BLaER1 treated with 17β-estradiol and CSF1 and Interleukin-3, amounts not matched to agents 10 nM and 100 nM (cell line): ENCODE data around the gene WDR37.
A peak's percentile ranks its signal among the peaks of the same experiment; 100 is the strongest.

Source experiments
- H3K27ac ChIP-seq, 11 experiments: shearing (Covaris generic); formaldehyde crosslinking; 2 replicates each; pipeline ENCODE4 v1.8.1; 2022
- H3K27me3 ChIP-seq, 11 experiments: shearing (Covaris generic); formaldehyde crosslinking; 2 replicates each; pipeline ENCODE4 v1.8.1; 2022
- H3K36me3 ChIP-seq, 11 experiments: shearing (Covaris generic); formaldehyde crosslinking; 2 replicates each; pipeline ENCODE4 v1.8.1; 2022
- H3K4me1 ChIP-seq, 10 experiments: shearing (Covaris generic); formaldehyde crosslinking; 2 replicates each; pipeline ENCODE4 v1.8.1; 2022
- H3K4me2 ChIP-seq, 11 experiments: shearing (Covaris generic); formaldehyde crosslinking; 2 replicates each; pipeline ENCODE4 v1.8.1; 2022
- H3K4me3 ChIP-seq, 10 experiments: shearing (Covaris generic); formaldehyde crosslinking; 2 replicates each; pipeline ENCODE4 v1.8.1; 2022
- H3K9ac ChIP-seq, 11 experiments: shearing (Covaris generic); formaldehyde crosslinking; 2 replicates each; pipeline ENCODE4 v1.8.1; 2022
- H3K9me3 ChIP-seq, 11 experiments: shearing (Covaris generic); formaldehyde crosslinking; replicated peaks in 1 of 11; 2 replicates each; pipeline ENCODE4 v1.8.1; 2022
- H4K20me1 ChIP-seq, 11 experiments: shearing (Covaris generic); formaldehyde crosslinking; 2 replicates each; pipeline ENCODE4 v1.8.1; 2022
- Cebpa-rat ChIP-seq, 11 experiments: shearing (Covaris generic); IDR thresholded peaks; 2 replicates each; pipeline ENCODE4 v1.8.1; 2022

WDR37 gene

DNA sequence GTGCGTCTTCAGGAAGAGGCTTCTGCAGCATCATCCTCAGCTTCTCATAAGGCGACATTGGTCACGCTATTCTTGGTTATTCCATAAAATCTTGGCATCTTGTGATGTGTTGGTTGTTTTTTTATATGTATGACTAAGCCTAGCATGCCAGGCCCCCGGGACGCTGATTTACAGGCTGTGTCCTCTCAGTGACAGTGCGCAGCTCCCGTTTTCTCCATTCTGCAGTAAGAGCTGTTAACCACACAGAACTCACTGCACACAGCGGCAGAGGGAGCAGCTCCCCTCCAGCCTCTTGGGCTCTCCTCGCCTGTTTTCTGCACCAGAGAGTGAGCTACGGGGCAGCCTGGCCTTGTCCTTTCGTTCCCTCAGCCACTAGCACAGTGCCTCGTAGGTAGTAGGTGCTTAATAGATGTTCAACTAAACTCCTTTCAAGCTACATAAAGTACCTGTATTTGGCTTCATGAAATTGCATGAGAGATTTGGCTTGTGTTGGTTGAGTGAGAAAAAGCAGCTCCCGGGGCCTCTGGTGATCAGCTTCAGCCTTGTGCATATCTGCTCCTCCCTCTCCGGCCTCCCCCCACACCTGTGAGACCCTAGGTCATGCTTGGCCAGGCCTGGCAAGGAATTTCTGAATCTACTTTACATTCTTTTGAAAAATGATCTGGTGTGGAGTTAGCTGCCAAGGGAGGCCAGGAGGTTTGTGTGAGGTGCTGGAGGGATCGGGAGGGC lies 116.2 kb downstream of the WDR37 start:
- H3K27ac ChIP-seq, result no peak overlapping the region
- H3K4me2 ChIP-seq, result peak overlapping the region in 8 of 11 experiments; percentile 0 to 82 (median 62); a peak in 13 of 22 replicates
- no peak overlapping the region for H3K4me3 ChIP-seq
- no peak overlapping the region for H3K9ac ChIP-seq
- no peaks in the 10 kb centered on the region for H3K9me3 ChIP-seq
- H4K20me1 ChIP-seq, result no peaks in the 10 kb centered on the region
- H3K4me1 ChIP-seq, result peaks cover 9 to 53% (median 40%) of the 10 kb centered on the region in 10 experiments; a peak in 19 of 20 replicates
- TF ChIP-seq Cebpa-rat (IDR thresholded peaks at IDR 0.05), result no peak
- no peaks in the 10 kb centered on the region for H3K27me3 ChIP-seq
- no peaks in the 10 kb centered on the region for H3K36me3 ChIP-seq

DNA sequence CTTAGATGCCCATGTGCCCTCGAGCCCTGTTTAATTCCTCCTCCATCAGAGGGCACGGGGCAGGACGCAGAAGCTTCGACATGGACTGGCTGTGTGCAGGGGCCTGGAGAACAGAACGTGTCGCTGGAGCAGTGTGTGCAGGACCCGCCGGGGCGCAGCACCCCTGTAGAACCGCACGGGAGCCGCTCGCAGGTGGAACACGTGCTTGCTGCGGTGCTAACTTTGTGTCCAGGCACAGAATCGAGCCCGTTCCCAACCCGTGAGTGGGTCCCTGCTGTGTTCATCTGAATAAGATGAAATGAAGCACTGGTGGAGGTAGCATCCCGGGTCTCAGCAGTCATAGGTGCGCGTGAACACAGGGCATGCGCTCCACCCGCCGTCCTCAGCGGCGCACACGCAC lies 116.9 kb downstream of the WDR37 start:
- H3K4me3 ChIP-seq, result no peak overlapping the region
- H3K9ac ChIP-seq, result no peak overlapping the region
- no peaks in the 10 kb centered on the region for H3K9me3 ChIP-seq
- no peak overlapping the region for H3K27ac ChIP-seq
- H3K4me1 ChIP-seq, result peaks cover 9 to 53% (median 40%) of the 10 kb centered on the region in 10 experiments; a peak in 19 of 20 replicates
- TF ChIP-seq Cebpa-rat (IDR thresholded peaks at IDR 0.05), result no peak
- peak overlapping the region in 8 of 11 experiments; percentile 0 to 82 (median 68); a peak in 12 of 22 replicates for H3K4me2 ChIP-seq
- H3K27me3 ChIP-seq, result no peaks in the 10 kb centered on the region
- H4K20me1 ChIP-seq, result no peaks in the 10 kb centered on the region
- no peaks in the 10 kb centered on the region for H3K36me3 ChIP-seq

DNA sequence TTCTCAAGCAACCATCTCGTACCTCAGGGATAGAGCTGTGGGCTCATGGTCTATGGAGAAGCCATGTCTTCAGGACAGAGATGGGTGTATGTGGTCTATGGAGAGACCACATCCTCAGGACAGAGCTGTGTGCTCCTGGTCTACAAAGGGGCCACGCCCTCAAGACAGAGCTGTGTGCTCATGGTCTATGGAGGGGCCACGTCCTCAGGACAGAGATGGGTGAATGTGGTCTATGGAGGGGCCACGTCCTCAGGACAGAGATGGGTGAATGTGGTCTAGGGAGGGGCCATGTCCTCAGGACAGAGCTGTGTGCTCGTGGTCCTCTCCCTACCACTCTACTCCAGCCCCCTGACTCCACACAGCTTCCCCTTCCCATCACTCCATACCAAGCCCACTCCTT lies 117.8 kb downstream of the WDR37 start:
- Histone ChIP-seq H3K4me1 (peaks cover 9 to 60% (median 40%) of the 10 kb centered on the region in 10 experiments; a peak in 19 of 20 replicates), H3K4me3 (no peak overlapping the region), H3K27ac (peak overlapping the region in 2 of 11 experiments; percentile 18 to 25; a peak in 1 of 22 replicates), H3K9ac (no peak overlapping the region), H3K4me2 (peak overlapping the region; percentile 33 to 82 (median 64)), H3K9me3 (no peaks in the 10 kb centered on the region), H4K20me1 (no peaks in the 10 kb centered on the region), H3K27me3 (no peaks in the 10 kb centered on the region), H3K36me3 (no peaks in the 10 kb centered on the region)
- no peak for TF ChIP-seq Cebpa-rat (IDR thresholded peaks at IDR 0.05)

DNA sequence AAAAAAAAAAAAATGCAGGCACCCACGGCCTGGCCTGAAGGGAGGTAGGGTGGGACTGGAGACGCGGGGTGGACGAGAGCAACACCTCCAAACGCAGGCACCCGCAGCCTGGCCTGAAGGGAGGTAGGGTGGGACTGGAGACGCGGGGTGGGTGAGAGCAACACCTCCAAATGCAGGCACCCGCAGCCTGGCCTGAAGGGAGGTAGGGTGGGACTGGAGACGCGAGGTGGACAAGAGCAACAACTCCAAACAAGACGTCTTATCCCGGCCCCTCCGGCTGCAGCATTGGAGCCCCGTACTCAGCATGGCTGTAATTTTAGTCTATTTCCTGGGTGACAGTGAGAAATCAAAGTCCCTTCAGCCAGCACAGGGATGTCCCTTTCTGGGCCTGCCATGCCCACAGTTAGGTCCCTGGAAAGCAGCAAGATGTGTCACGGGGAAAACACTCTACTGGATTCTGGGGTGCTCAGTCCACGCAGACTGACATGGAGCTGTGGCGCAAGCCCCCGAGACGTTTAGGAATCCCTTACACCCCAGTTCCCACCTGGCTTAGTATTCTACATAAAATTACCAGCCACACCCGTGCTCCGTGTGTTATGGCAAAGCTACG lies 119.9 kb downstream of the WDR37 start:
- Histone ChIP-seq H3K9ac (no peak overlapping the region), H3K4me3 (no peak overlapping the region)

DNA sequence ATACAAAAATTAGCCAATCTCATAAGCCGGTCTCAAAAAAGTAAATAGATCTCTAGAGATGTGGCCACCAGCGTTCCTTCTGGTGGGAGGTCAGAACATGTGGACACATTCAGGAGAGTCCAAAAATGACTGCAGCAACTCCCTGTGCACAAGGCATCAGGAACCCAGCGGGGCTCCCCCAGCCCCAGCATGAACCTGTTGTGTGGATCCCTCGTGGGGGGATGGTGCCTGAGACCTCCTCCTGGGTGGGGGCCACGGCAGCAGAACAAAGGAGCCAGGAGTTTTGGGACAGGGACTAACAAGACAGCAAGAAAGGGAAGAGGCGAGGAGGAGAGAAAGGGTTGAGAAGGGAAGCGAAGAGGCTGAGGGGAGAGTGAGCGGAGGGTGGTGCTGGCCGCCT lies 121.8 kb downstream of the WDR37 start:
- Histone ChIP-seq H3K4me2 (no peak overlapping the region), H3K4me1 (peaks cover 9 to 50% (median 30%) of the 10 kb centered on the region in 10 experiments; a peak in 19 of 20 replicates), H3K27ac (no peak overlapping the region), H4K20me1 (no peaks in the 10 kb centered on the region), H3K27me3 (no peaks in the 10 kb centered on the region), H3K4me3 (no peak overlapping the region), H3K36me3 (no peaks in the 10 kb centered on the region), H3K9me3 (peaks cover 0 to 15% (median 5%) of the 10 kb centered on the region in 11 experiments; a peak in 8 of 22 replicates), H3K9ac (no peak overlapping the region)
- no peak for TF ChIP-seq Cebpa-rat (IDR thresholded peaks at IDR 0.05)

More for the DNA sequence above, 119.9 kb downstream of the WDR37 start:
- TF ChIP-seq Cebpa-rat (IDR thresholded peaks at IDR 0.05), result no peak
- Histone ChIP-seq H4K20me1 (no peaks in the 10 kb centered on the region), H3K36me3 (no peaks in the 10 kb centered on the region), H3K4me2 (no peak overlapping the region), H3K27me3 (no peaks in the 10 kb centered on the region), H3K4me1 (peaks cover 9 to 58% (median 40%) of the 10 kb centered on the region in 10 experiments; a peak in 19 of 20 replicates), H3K9me3 (no peaks in the 10 kb centered on the region), H3K27ac (no peak overlapping the region)

DNA sequence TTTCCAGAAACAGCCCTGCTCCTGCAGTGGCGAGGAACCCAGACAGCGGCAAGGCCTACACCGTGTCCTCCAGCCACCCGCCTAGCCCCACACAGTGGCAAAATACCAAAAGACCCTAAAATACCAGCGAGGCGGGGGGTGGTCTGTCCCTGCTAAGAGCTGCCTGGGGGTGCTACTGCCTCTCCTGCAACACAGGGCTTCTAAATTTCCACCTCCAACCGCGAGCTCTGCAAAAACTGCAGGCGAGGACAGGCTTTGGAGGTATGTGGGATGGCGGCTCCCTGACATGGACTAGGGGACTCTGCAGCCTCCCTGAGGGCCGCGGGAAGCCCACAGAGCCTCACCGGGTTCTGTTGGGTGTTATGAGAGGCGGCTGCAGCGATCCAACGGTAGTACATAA lies 122.3 kb downstream of the WDR37 start:
- Histone ChIP-seq H3K4me2 (peak overlapping the region in 3 of 11 experiments; percentile 8 to 40 (median 28); a peak in 3 of 22 replicates), H4K20me1 (no peaks in the 10 kb centered on the region), H3K27me3 (no peaks in the 10 kb centered on the region), H3K4me1 (peaks cover 9 to 50% (median 30%) of the 10 kb centered on the region in 10 experiments; a peak in 19 of 20 replicates), H3K9me3 (peaks cover 0 to 15% (median 5%) of the 10 kb centered on the region in 11 experiments; a peak in 8 of 22 replicates), H3K36me3 (no peaks in the 10 kb centered on the region), H3K4me3 (no peak overlapping the region), H3K9ac (0 out of 22 replicates have a peak overlapping the region, but pooled peaks of 1 of the 11 experiments have one; percentile 7), H3K27ac (no peak overlapping the region)
- TF ChIP-seq Cebpa-rat (IDR thresholded peaks at IDR 0.05), result no peak

DNA sequence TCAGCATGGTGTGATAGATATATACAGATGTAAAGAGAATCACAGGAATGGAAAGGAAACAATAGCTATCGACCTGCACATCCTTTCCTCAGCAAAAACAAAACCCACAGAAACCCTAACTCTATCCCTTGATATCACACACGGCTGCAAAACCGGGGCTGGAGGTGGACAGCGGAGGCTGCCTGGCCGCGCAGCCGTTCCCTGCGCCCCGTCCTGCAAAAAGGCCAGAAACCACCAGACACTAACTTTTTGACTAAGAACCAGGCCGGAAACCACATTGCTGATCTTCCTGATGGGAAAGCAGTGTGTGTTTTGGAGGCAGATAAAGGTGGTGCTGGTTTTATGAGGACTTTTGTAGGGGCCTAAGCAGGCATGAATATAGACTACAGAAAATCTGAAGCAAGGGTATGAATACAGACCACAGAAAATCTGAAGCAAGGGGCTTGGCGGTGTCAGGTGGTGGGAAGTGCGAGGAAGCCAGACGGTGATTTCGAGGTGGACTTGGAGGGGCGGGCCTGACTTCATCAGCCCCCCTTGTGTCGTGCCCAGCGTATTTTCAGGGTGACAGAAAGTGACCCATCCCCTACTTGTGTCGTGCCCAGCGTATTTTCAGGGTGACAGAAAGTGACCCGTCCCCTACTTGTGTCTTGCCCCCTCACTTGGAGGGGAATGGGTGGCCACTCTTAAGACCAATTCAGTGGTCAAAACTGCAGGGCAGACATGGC lies 123.3 kb downstream of the WDR37 start:
- no peak overlapping the region for H3K4me3 ChIP-seq
- H3K27me3 ChIP-seq, result no peaks in the 10 kb centered on the region
- no peaks in the 10 kb centered on the region for H4K20me1 ChIP-seq
- no peak overlapping the region for H3K9ac ChIP-seq
- no peak overlapping the region for H3K27ac ChIP-seq
- H3K36me3 ChIP-seq, result no peaks in the 10 kb centered on the region
- H3K4me2 ChIP-seq, result peak overlapping the region in 1 of 11 experiments; percentile 29; a peak in 1 of 22 replicates
- H3K4me1 ChIP-seq, result peaks cover 5 to 43% (median 20%) of the 10 kb centered on the region in 10 experiments; a peak in 19 of 20 replicates
- no peak for TF ChIP-seq Cebpa-rat (IDR thresholded peaks at IDR 0.05)
- peaks cover 0 to 15% (median 5%) of the 10 kb centered on the region in 11 experiments; a peak in 8 of 22 replicates for H3K9me3 ChIP-seq

DNA sequence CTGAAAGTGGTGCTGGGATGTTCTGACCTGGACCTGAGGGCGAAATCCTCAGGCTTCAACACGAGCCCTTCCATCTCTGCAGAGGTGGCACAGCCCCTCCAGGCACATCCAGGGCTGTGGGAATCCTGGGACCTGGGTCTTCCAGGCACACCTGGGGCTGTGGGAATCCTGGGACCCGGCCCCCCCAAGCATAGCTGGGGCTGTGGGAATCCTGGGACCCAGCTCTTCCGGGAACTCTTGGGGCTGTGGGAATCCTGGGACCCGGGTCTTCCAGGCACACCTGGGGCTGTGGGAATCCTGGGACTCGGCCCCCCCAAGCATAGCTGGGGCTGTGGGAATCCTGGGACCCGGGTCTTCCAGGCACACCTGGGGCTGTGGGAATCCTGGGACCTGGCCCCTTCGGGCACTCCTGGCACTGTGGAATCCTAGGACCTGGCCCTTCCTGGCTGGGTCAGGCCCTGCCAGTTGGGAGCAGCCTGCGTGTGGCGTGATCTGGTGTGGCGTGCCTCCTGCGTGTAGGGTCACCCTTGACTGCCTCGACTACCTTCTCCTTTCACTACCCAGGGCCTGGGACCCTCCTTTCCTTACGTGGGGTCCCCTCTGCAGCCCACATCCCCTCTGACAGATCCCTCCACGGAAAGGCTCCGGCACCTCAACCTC lies 124.0 kb downstream of the WDR37 start:
- TF ChIP-seq Cebpa-rat (IDR thresholded peaks at IDR 0.05), result no peak
- Histone ChIP-seq H3K9me3 (peaks cover 0 to 15% (median 5%) of the 10 kb centered on the region in 11 experiments; a peak in 8 of 22 replicates), H3K4me3 (no peak overlapping the region), H3K9ac (no peak overlapping the region), H3K4me1 (peaks cover 0 to 37% (median 14%) of the 10 kb centered on the region in 10 experiments; a peak in 14 of 20 replicates), H3K27ac (no peak overlapping the region), H3K27me3 (no peaks in the 10 kb centered on the region), H3K36me3 (no peaks in the 10 kb centered on the region), H4K20me1 (no peaks in the 10 kb centered on the region), H3K4me2 (no peak overlapping the region)
